HEK293T (cell line): ENCODE data around the gene GMPR.

Experiments used
- BHLHE40 ChIP-seq: fragments of 450-650 bp; IDR thresholded peaks from 2 replicates; pipeline ENCODE4 v1.6.1; 2016; ENCODE audit warnings: mild to moderate bottlenecking, moderate library complexity, borderline replicate concordance
- ELF4 ChIP-seq: fragments of 450-650 bp; IDR thresholded peaks from 2 replicates; pipeline ENCODE4 v1.6.1; 2017; ENCODE audit warnings: antibody characterized with exemption
- FOXA1 ChIP-seq: fragments of 450-650 bp; IDR thresholded peaks from 2 replicates; pipeline ENCODE4 v1.6.1; 2016; ENCODE audit warnings: mild to moderate bottlenecking
- FOXK2 ChIP-seq: fragments of 450-650 bp; IDR thresholded peaks from 2 replicates; pipeline ENCODE4 v1.6.1; 2016; ENCODE audit warnings: mild to moderate bottlenecking
- FOXM1 ChIP-seq: fragments of 450-650 bp; IDR thresholded peaks from 2 replicates; pipeline ENCODE4 v1.6.1; 2017; ENCODE audit warnings: mild to moderate bottlenecking, borderline replicate concordance
- L3MBTL2 ChIP-seq: fragments of 450-650 bp; conservative IDR thresholded peaks from 2 replicates; pipeline ENCODE4 v1.6.1; 2016; ENCODE audit warnings: mild to moderate bottlenecking
- LEF1 ChIP-seq: fragments of 450-650 bp; IDR thresholded peaks from 2 replicates; pipeline ENCODE4 v1.6.1; 2017; ENCODE audit warnings: mild to moderate bottlenecking, borderline replicate concordance
- NFRKB ChIP-seq: fragments of 450-650 bp; IDR thresholded peaks from 2 replicates; pipeline ENCODE4 v1.6.1; 2016; ENCODE audit warnings: mild to moderate bottlenecking, moderate library complexity
- SP1 ChIP-seq: fragments of 450-650 bp; IDR thresholded peaks from 2 replicates; pipeline ENCODE4 v1.6.1; 2017
- SUZ12 ChIP-seq: fragments of 450-650 bp; IDR thresholded peaks from 2 replicates; pipeline ENCODE4 v1.6.1; 2016; ENCODE audit warnings: mild to moderate bottlenecking
- ZNF384 ChIP-seq: fragments of 450-650 bp; IDR thresholded peaks from 2 replicates; pipeline ENCODE4 v1.6.1; 2016
- TF ChIP-seq, protein P1 (sequence below): fragments of 450-650 bp; IDR thresholded peaks from 2 replicates; pipeline ENCODE4 v1.6.1; 2016

DNA sequence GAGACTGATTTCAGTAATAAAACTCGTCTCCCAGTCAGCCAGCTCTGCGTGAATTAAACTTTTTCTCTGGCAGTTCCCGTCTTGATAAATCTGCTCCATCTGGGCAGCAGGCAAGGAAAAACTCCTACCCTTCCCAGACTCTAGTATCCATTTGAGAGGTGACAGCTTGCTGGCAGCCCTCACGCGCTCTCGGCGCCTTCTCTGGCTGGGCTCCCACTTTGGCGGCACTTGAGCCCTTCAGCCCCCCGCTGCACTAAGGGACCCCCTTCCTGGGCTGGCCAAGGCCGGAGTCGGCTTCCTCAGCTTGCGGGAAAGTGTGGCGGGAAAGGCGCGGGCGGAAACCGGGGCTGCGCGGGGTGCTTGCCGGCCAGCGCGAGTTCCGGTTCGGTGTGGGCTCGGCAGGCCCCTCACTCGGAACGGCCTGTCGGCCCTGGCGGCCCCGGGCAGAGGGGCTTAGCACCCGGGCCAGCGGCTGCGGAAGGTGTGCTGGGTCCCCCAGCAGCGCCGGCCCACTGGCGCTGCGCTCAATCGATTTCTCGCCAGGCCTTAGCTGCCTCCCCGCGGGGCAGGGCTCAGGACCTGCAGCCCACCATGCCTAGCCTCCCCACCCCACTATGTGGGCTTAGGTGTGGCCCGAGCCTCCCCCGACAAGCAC lies 21.8 kb upstream of the GMPR start:
- TF ChIP-seq, protein P1, sequence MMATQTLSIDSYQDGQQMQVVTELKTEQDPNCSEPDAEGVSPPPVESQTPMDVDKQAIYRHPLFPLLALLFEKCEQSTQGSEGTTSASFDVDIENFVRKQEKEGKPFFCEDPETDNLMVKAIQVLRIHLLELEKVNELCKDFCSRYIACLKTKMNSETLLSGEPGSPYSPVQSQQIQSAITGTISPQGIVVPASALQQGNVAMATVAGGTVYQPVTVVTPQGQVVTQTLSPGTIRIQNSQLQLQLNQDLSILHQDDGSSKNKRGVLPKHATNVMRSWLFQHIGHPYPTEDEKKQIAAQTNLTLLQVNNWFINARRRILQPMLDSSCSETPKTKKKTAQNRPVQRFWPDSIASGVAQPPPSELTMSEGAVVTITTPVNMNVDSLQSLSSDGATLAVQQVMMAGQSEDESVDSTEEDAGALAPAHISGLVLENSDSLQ = no peak
- no peak for TF ChIP-seq NFRKB
- TF ChIP-seq ZNF384 = no peak
- no peak for TF ChIP-seq SP1
- no peak for TF ChIP-seq L3MBTL2
- TF ChIP-seq FOXK2 = no peak
- no peak for TF ChIP-seq SUZ12
- TF ChIP-seq FOXM1 = no peak
- TF ChIP-seq BHLHE40 = no peak
- TF ChIP-seq ELF4 = no peak
- TF ChIP-seq LEF1 = no peak
- no peak for TF ChIP-seq FOXA1
